ENCODE results near the gene CBLB. TPM values are rescaled to one million over a fixed set of nuclear protein-coding genes. Genes with fewer than 3 reads are reported as not detected.

CBLB gene
- total RNA-seq, 4 donors from 2014 or later, result 94.7 to 205 (median 126) TPM

DNA sequence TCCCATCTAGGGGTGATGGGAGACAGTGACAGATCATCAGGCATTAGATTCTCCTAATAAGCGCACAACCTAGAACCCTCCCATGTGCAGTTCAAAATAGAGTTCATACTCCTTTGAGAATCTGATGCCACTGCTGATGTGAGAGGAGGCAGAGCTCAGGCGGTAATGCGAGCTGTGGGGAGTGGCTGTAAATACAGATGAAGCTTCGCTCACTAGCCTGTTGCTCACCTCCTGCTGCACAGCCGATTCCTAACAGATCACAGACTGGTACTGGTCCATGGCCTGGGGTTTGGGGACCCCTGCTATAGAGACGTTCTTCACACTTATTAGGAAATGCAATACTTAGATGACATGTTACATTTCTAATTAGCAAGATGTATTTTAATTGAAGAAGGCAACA is 154.4 kb downstream of the CBLB start:
- DNase-seq (ENCODE audit: low spot score) (no peak), ATAC-seq (ENCODE audit: low FRiP score) (no peak)
- TF ChIP-seq, protein P1, sequence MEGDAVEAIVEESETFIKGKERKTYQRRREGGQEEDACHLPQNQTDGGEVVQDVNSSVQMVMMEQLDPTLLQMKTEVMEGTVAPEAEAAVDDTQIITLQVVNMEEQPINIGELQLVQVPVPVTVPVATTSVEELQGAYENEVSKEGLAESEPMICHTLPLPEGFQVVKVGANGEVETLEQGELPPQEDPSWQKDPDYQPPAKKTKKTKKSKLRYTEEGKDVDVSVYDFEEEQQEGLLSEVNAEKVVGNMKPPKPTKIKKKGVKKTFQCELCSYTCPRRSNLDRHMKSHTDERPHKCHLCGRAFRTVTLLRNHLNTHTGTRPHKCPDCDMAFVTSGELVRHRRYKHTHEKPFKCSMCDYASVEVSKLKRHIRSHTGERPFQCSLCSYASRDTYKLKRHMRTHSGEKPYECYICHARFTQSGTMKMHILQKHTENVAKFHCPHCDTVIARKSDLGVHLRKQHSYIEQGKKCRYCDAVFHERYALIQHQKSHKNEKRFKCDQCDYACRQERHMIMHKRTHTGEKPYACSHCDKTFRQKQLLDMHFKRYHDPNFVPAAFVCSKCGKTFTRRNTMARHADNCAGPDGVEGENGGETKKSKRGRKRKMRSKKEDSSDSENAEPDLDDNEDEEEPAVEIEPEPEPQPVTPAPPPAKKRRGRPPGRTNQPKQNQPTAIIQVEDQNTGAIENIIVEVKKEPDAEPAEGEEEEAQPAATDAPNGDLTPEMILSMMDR (IDR thresholded peaks at IDR 0.05), result no peak

DNA sequence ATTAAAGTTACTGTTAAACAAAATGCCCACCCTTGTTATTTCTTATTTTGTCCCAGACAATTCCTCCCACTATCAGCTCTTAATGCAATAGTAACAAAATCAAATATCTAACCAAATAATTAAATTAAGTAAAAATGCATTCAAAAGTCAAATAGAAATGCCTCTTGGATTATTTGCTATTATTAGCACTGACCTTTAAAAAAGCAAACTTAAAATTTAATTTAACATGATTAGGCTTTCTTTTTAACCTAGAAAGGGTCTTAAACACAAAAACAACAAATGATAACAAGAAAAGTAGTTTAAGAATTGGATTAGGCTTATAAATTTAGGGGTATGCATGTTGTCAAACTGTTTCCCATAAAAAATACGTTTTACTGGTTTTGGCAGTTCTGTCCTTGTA is 159.8 kb downstream of the CBLB start:
- DNase-seq (ENCODE audit: low spot score), result no peak
- no peak for ATAC-seq (ENCODE audit: low FRiP score)
- TF ChIP-seq, protein P1 (IDR thresholded peaks at IDR 0.05), result no peak

DNA sequence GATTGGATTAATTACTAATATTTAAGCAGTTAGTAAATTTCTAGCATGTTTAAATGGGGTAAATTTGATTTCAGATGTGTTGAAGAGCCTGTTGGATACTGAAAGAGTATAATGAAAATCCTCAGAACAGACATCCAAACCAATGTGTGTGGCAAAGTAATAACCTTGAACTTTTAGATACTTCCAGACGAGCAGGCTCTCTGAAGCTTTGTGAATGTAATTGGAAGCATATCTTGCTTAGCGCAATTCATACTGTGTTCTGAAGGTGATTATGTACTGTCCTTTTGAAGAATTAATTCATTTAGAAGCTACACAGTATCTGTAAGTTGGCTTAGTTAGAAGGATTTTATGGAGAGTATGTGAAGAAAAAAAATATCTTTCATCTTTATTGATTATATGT is 161.8 kb downstream of the CBLB start:
- no peak for ATAC-seq (ENCODE audit: low FRiP score)
- TF ChIP-seq, protein P1 (IDR thresholded peaks at IDR 0.05), result no peak
- DNase-seq (ENCODE audit: low spot score), result no peak

DNA sequence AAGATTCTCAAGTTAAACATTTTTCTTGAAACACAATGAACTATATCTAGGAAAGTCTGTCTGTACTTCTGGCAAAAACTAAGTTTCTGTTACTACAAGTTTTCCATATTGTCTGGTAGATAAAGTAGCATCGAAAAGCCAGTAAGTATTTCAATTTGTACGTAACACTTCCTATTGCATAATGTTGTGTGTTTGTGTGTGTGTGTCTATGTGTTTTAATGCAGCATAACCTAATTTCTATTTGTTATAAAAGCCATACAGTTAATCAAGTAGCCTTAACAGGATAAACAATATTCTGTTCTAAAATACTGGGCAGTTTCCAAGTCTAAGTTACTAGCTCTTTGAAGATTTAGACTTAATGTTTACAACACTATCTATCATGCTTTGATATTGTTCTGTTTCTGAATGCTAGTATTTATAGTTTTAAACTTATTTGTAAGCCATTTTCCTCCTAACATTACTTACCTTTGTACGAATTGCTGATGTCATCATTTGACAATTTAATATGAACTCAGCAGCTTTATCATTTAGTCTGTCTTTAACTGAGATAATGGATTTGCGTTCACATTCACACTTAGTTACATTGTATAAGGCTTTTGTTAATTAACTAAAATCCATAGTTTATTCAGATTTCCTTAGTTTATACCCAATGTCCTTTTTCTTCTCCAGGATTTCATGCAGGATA is 163.9 kb downstream of the CBLB start:
- DNase-seq (ENCODE audit: low spot score), result no peak
- TF ChIP-seq, protein P1 (IDR thresholded peaks at IDR 0.05), result no peak
- no peak for ATAC-seq (ENCODE audit: low FRiP score)

DNA sequence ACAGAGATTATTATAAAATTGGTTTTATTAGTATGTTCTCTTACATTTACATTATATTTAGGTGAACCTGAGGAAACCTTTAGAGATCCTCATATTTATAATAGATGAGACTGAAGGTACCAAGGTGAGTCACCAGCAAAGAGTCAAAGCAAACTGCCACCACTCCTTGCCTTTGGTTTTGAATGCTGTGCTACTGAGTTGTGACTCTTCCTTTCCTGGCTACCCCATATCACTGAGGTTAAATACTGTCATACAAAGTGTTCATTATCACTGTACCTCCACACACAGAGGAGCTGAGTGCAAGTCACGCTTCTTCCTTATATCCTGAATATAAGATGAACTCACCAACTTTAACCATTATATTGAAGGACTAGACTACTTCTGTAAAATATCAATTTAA is 168.2 kb downstream of the CBLB start:
- no peak for ATAC-seq (ENCODE audit: low FRiP score)
- TF ChIP-seq, protein P1 (IDR thresholded peaks at IDR 0.05), result no peak
- no peak for DNase-seq (ENCODE audit: low spot score)

DNA sequence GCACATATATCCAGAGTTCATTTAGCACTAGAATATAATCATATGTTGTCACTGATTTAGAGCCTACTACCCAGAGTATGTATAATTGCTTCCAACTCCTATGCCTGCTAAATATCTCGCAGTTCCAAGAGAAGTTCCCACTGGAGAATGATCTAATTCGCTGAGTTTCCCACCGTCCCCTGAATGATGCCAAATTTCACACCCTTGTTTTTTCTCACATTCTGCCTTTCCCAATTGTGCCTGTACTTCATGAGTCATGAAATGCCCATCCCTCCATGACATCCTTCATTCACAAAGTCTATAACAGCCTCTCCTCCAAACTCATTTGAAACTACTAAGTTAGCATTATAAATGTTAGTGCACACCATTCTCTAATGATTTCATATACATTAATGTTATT is 177.2 kb downstream of the CBLB start:
- DNase-seq (ENCODE audit: low spot score), result no peak
- peak; percentile 52 for ATAC-seq (ENCODE audit: low FRiP score)
- TF ChIP-seq, protein P1 (IDR thresholded peaks at IDR 0.05), result no peak

DNA sequence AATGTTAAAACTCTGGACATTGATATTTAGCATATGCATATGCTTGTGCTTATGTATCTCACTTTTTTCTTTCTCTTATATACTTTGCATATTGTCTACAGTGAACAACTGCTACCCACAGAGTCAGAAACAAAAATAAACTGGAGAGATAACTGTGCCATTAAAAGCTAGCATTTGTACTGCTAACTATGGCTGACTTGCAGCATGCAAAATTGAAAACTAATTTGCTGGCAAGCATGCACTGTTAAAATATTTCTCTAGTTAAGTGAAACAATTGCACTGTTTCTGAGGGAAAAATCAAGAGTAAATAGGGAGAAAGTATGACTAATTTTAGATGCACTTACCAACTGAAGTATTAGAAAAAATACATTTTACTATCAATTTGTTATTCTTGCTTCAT is 177.8 kb downstream of the CBLB start:
- no peak for ATAC-seq (ENCODE audit: low FRiP score)
- no peak for DNase-seq (ENCODE audit: low spot score)
- TF ChIP-seq, protein P1 (IDR thresholded peaks at IDR 0.05), result no peak
